A673 (cell line): ENCODE measurements around the gene C13orf46. TPM values are rescaled to one million over a fixed set of nuclear protein-coding genes. Genes with fewer than 3 reads are reported as not detected.

Source experiments
- BruUV-seq: library from RNA; stranded (reverse); fragments of 400-500 nt; replicated peaks from 2 replicates; lab custom pipeline; 2021; lab: Mats Ljungman, UMichigan
- CTCF ChIA-PET: fragments of 300-600 bp; sonication (Branson Sonifier 250); formaldehyde crosslinking; loops from one replicate; lab custom pipeline; 2022; ENCODE audit warnings: antibody characterized with exemption; lab: Charles Lee
- POLR2A ChIA-PET: fragments of 300-600 bp; sonication (Branson Sonifier 250); formaldehyde crosslinking; loops from one replicate; lab custom pipeline; 2022; ENCODE audit warnings: antibody characterized with exemption; ENCODE audit not compliant: low non-redundant PET; lab: Charles Lee
- DNase-seq: peaks from one replicate; pipeline ENCODE4 v3.0.0-alpha.2; 2015; ENCODE audit warnings: low spot score
- H3K27ac ChIP-seq: fragments of 200-600 bp; sonication (generic); 2 replicates; pipeline ENCODE4 v1.5.1; 2016; ENCODE audit warnings: mixed run types, low read depth, mild to moderate bottlenecking, mixed read lengths, antibody characterized with exemption, low read length; ENCODE audit not compliant: poor library complexity, severe bottlenecking
- H3K27me3 ChIP-seq: fragments of 200-600 bp; sonication (generic); replicated peaks from 2 replicates; pipeline ENCODE4 v1.6.1; 2017; ENCODE audit warnings: mixed run types, low read depth, mild to moderate bottlenecking, mixed read lengths, antibody characterized with exemption, low read length; ENCODE audit not compliant: insufficient read depth, poor library complexity
- H3K36me3 ChIP-seq: fragments of 200-600 bp; sonication (generic); 2 replicates; pipeline ENCODE4 v1.6.1; 2016; ENCODE audit warnings: mixed run types, mild to moderate bottlenecking, mixed read lengths, antibody characterized with exemption, low read length; ENCODE audit not compliant: insufficient read depth, poor library complexity, severe bottlenecking
- H3K4me1 ChIP-seq: fragments of 200-600 bp; sonication (generic); 2 replicates; pipeline ENCODE4 v1.6.1; 2017; ENCODE audit warnings: mixed run types, mild to moderate bottlenecking, mixed read lengths, antibody characterized with exemption, low read length; ENCODE audit not compliant: insufficient read depth, poor library complexity, severe bottlenecking
- H3K4me3 ChIP-seq: fragments of 200-600 bp; sonication (generic); 2 replicates; pipeline ENCODE4 v1.5.1; 2016; ENCODE audit warnings: low read depth, mixed run types, mild to moderate bottlenecking, mixed read lengths, low read length; ENCODE audit not compliant: poor library complexity, severe bottlenecking
- H3K9me3 ChIP-seq: fragments of 200-600 bp; sonication (generic); 2 replicates; pipeline ENCODE4 v1.6.1; 2016; ENCODE audit warnings: mixed run types, low read depth, mild to moderate bottlenecking, mixed read lengths, antibody characterized with exemption, low read length; ENCODE audit not compliant: poor library complexity, severe bottlenecking
- CTCF ChIP-seq: fragments of 300-800, 200-600 bp; sonication (generic); conservative IDR thresholded peaks from 2 replicates; pipeline ENCODE4 v1.5.1; 2017; ENCODE audit warnings: low read depth, mild to moderate bottlenecking, antibody characterized with exemption, low read length, moderate library complexity, mixed read lengths
- EZH2 ChIP-seq: fragments of 200-600 bp; sonication (generic); IDR thresholded peaks from 2 replicates; pipeline ENCODE4 v1.6.1; 2017; ENCODE audit warnings: borderline replicate concordance, low read depth, mild to moderate bottlenecking, mixed read lengths, antibody characterized with exemption, low read length; ENCODE audit not compliant: poor library complexity, severe bottlenecking
- intact Hi-C: fragments of 100-400 bp; cut with micrococcal nuclease; formaldehyde crosslinking; loops from one replicate; pipeline ENCODE4 v1.10.0; 2022; ENCODE audit not compliant: unreplicated experiment
- total RNA-seq: library from RNA; stranded (reverse); gene quantifications from 2 replicates; pipeline ENCODE4 v1.2.3, GENCODE V29; 2021

The C13orf46 gene
- total RNA-seq, 1 experiment from 2014 or later: 3.6 TPM

- Histone ChIP-seq H3K4me1 (no peaks in the 10 kb centered on the region), H3K27ac (no peak overlapping the region), H3K36me3 (no peaks in the 10 kb centered on the region), H3K4me3 (no peak overlapping the region), H3K9me3 (no peaks in the 10 kb centered on the region), H3K27me3 (no peaks in the 10 kb centered on the region)
- BruUV-seq: no TSS peak
- CTCF ChIA-PET: no interaction called here
- no peak for TF ChIP-seq EZH2
- intact Hi-C loops: no loop called here
- no peak for DNase-seq
- POLR2A ChIA-PET: no interaction called here
Measured at GRCh38 chr13:114012921-114013320, 39.0 kb upstream of the C13orf46 start.

GRCh38 chr13:114012141-114012540 is 38.3 kb upstream of the C13orf46 start:
- ChIA-PET POLR2A (no interaction called here), CTCF (no interaction called here)
- Histone ChIP-seq H3K27ac (no peak overlapping the region), H3K4me3 (no peak overlapping the region), H3K27me3 (no peaks in the 10 kb centered on the region), H3K4me1 (no peaks in the 10 kb centered on the region), H3K9me3 (no peaks in the 10 kb centered on the region), H3K36me3 (no peaks in the 10 kb centered on the region)
- intact Hi-C loops: no loop called here
- no TSS peak for BruUV-seq
- TF ChIP-seq EZH2 (no peak), CTCF (no peak)
- no peak for DNase-seq

- Histone ChIP-seq H3K9me3 (no peaks in the 10 kb centered on the region), H3K4me1 (no peaks in the 10 kb centered on the region), H3K27ac (no peak overlapping the region), H3K36me3 (no peaks in the 10 kb centered on the region), H3K4me3 (no peak overlapping the region), H3K27me3 (no peaks in the 10 kb centered on the region)
- no TSS peak for BruUV-seq
- ChIA-PET POLR2A (no interaction called here), CTCF (no interaction called here)
- intact Hi-C loops: no loop called here
- TF ChIP-seq CTCF (no peak), EZH2 (no peak)
- no peak for DNase-seq
Measured at GRCh38 chr13:114011226-114011625, 37.4 kb upstream of the C13orf46 start.

GRCh38 chr13:114010401-114011101 is 36.7 kb upstream of the C13orf46 start:
- H3K4me1 ChIP-seq: no peaks in the 10 kb centered on the region
- ChIA-PET POLR2A (no interaction called here), CTCF (no interaction called here)
- H3K9me3 ChIP-seq: no peaks in the 10 kb centered on the region
- intact Hi-C loops: no loop called here
- H3K4me3 ChIP-seq: no peak overlapping the region
- DNase-seq: no peak
- H3K27me3 ChIP-seq: no peaks in the 10 kb centered on the region
- H3K27ac ChIP-seq: no peak overlapping the region
- TF ChIP-seq EZH2 (no peak), CTCF (no peak)
- no peaks in the 10 kb centered on the region for H3K36me3 ChIP-seq
- no TSS peak for BruUV-seq
